ENCODE results near the gene TGFB1I1. TPM values are rescaled to one million over a fixed set of nuclear protein-coding genes. Genes with fewer than 3 reads are reported as not detected.
A peak's percentile ranks its signal among the peaks of the same experiment; 100 is the strongest.

The TGFB1I1 gene
- total and polyA plus RNA-seq, 2 of the 13 experiments (the other 11 are each of a cell fraction or from before 2014, with no cell fraction given): 0.80 to 2.9 TPM

DNA sequence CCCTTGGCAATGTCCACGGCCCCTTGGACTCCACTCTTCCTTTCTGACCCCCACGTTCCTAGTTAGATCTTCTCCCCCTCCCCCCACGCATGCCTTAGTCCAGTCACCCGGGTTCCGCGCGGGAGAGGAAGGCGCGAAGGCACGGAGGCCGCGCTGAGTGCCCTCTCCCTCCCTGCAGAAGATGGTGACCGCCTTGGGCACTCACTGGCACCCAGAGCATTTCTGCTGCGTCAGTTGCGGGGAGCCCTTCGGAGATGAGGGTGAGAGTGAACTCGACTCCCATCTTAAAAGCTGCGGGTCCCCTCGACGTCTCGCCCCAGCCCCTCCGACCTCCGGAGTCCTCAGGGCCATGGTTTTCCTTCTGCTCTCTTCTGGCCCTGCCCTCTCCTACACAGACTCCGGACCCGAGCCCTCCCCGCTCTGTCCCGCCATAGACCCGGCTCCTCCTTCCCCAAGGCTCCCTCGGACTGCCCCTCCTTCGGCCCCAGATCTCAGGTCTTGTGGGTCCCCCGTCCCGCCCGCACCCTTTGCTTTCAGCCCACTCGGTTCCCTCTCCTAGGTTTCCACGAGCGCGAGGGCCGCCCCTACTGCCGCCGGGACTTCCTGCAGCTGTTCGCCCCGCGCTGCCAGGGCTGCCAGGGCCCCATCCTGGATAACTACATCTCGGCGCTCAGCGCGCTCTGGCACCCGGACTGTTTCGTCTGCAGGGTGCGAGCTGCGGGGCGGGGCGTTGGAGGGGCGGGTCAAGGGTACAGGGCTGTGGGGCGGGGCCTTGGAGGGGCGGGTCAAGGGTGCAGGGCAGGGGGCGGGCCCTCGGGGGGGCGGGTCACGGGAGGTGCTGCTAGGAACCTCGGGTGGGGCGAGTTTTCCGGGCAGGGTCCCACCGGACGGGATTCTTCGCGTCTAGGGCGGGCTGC lies 4.6 kb downstream of the TGFB1I1 start (continued):
- TF ChIP-seq, protein P1, sequence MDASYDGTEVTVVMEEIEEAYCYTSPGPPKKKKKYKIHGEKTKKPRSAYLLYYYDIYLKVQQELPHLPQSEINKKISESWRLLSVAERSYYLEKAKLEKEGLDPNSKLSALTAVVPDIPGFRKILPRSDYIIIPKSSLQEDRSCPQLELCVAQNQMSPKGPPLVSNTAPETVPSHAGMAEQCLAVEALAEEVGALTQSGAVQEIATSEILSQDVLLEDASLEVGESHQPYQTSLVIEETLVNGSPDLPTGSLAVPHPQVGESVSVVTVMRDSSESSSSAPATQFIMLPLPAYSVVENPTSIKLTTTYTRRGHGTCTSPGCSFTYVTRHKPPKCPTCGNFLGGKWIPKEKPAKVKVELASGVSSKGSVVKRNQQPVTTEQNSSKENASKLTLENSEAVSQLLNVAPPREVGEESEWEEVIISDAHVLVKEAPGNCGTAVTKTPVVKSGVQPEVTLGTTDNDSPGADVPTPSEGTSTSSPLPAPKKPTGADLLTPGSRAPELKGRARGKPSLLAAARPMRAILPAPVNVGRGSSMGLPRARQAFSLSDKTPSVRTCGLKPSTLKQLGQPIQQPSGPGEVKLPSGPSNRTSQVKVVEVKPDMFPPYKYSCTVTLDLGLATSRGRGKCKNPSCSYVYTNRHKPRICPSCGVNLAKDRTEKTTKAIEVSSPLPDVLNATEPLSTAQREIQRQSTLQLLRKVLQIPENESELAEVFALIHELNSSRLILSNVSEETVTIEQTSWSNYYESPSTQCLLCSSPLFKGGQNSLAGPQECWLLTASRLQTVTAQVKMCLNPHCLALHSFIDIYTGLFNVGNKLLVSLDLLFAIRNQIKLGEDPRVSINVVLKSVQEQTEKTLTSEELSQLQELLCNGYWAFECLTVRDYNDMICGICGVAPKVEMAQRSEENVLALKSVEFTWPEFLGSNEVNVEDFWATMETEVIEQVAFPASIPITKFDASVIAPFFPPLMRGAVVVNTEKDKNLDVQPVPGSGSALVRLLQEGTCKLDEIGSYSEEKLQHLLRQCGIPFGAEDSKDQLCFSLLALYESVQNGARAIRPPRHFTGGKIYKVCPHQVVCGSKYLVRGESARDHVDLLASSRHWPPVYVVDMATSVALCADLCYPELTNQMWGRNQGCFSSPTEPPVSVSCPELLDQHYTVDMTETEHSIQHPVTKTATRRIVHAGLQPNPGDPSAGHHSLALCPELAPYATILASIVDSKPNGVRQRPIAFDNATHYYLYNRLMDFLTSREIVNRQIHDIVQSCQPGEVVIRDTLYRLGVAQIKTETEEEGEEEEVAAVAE (CRISPR knock-in tag; IDR thresholded peaks at IDR 0.05; ENCODE audit: borderline replicate concordance): 0 out of 2 replicates have a peak, but pooled peaks have one; percentile 2
- TF ChIP-seq FOSL2 (CRISPR knock-in tag; IDR thresholded peaks at IDR 0.05) (no peak), ZNF747 (CRISPR knock-in tag; IDR thresholded peaks at IDR 0.05; ENCODE audit: borderline replicate concordance) (peak; percentile 79), FLYWCH1 (CRISPR knock-in tag; IDR thresholded peaks at IDR 0.05) (no peak), ZNF660 (CRISPR knock-in tag; IDR thresholded peaks at IDR 0.05; ENCODE audit: borderline replicate concordance, low read depth) (0 out of 2 replicates have a peak, but pooled peaks have one; percentile 47), ZC3H13 (CRISPR knock-in tag; IDR thresholded peaks at IDR 0.05) (no peak; the same call in 1 of the 2 replicates), ZFP1 (CRISPR knock-in tag; IDR thresholded peaks at IDR 0.05) (no peak), RFX3 (CRISPR knock-in tag; IDR thresholded peaks at IDR 0.05) (no peak), KLF6 (CRISPR knock-in tag; IDR thresholded peaks at IDR 0.05) (no peak), ZFP41 (CRISPR knock-in tag; IDR thresholded peaks at IDR 0.05; ENCODE audit: borderline replicate concordance) (no peak), RBFOX2 (IDR thresholded peaks at IDR 0.05; ENCODE audit: low read depth, low read length) (peak; percentile 27; the same call in 1 of the 2 replicates), PHF8 (CRISPR knock-in tag; IDR thresholded peaks at IDR 0.05) (no peak), POLR2A (IDR thresholded peaks at IDR 0.05; ENCODE audit: insufficient read depth in 1 of 2, low read depth in 2 of 2, low read length in 2 of 2) (peak; percentile 8 to 72; a peak in 2 of 4 replicates)
- TF ChIP-seq, protein P2, sequence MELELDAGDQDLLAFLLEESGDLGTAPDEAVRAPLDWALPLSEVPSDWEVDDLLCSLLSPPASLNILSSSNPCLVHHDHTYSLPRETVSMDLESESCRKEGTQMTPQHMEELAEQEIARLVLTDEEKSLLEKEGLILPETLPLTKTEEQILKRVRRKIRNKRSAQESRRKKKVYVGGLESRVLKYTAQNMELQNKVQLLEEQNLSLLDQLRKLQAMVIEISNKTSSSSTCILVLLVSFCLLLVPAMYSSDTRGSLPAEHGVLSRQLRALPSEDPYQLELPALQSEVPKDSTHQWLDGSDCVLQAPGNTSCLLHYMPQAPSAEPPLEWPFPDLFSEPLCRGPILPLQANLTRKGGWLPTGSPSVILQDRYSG (CRISPR knock-in tag; IDR thresholded peaks at IDR 0.05): no peak
- TF ChIP-seq, protein P3, sequence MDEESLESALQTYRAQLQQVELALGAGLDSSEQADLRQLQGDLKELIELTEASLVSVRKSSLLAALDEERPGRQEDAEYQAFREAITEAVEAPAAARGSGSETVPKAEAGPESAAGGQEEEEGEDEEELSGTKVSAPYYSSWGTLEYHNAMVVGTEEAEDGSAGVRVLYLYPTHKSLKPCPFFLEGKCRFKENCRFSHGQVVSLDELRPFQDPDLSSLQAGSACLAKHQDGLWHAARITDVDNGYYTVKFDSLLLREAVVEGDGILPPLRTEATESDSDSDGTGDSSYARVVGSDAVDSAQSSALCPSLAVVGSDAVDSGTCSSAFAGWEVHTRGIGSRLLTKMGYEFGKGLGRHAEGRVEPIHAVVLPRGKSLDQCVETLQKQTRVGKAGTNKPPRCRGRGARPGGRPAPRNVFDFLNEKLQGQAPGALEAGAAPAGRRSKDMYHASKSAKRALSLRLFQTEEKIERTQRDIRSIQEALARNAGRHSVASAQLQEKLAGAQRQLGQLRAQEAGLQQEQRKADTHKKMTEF (CRISPR knock-in tag; IDR thresholded peaks at IDR 0.05): no peak
- TF ChIP-seq, protein P4, sequence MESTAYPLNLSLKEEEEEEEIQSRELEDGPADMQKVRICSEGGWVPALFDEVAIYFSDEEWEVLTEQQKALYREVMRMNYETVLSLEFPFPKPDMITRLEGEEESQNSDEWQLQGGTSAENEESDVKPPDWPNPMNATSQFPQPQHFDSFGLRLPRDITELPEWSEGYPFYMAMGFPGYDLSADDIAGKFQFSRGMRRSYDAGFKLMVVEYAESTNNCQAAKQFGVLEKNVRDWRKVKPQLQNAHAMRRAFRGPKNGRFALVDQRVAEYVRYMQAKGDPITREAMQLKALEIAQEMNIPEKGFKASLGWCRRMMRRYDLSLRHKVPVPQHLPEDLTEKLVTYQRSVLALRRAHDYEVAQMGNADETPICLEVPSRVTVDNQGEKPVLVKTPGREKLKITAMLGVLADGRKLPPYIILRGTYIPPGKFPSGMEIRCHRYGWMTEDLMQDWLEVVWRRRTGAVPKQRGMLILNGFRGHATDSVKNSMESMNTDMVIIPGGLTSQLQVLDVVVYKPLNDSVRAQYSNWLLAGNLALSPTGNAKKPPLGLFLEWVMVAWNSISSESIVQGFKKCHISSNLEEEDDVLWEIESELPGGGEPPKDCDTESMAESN (CRISPR knock-in tag; conservative IDR thresholded peaks at IDR 0.05): 0 out of 2 replicates have a peak, but pooled peaks have one; percentile 57
- TF ChIP-seq, protein P5, sequence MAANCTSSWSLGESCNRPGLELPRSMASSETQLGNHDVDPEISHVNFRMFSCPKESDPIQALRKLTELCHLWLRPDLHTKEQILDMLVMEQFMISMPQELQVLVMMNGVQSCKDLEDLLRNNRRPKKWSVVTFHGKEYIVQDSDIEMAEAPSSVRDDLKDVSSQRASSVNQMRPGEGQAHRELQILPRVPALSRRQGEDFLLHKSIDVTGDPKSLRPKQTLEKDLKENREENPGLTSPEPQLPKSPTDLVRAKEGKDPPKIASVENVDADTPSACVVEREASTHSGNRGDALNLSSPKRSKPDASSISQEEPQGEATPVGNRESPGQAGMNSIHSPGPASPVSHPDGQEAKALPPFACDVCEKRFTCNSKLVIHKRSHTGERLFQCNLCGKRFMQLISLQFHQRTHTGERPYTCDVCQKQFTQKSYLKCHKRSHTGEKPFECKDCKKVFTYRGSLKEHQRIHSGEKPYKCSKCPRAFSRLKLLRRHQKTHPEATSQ (CRISPR knock-in tag; IDR thresholded peaks at IDR 0.05; ENCODE audit: borderline replicate concordance): no peak
